ENCODE data around the gene FLII.
"Not testable (repeated sequence)": the region's sequence is repeated elsewhere in the genome, so short reads cannot be mapped to it uniquely, and the experiment has no call there.

DNA sequence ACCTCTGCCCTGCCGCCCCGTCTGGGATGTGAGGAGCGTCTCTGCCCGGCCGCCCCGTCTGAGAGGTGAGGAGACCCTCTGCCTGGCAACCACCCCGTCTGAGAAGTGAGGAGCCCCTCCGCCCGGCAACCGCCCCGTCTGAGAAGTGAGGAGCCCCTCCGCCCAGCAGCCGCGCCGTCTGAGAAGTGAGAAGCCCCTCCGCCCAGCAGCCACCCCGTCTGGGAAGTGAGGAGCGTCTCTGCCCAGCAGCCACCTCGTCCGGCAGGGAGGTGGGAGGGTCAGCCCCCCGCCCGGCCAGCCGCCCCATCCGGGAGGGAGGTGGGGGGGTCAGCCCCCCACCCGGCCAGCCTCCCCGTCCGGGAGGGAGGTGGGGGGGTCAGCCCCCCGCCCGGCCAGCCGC is 39.5 kb upstream of the FLII start:
- TF ChIP-seq NFIC (IDR thresholded peaks at IDR 0.05; ENCODE audit: borderline replicate concordance); EP300 (IDR thresholded peaks at IDR 0.05; ENCODE audit: borderline replicate concordance in 1 of 2, low read depth in 1 of 2, low read length in 1 of 2); JUND (IDR thresholded peaks at IDR 0.05); POLR2AphosphoS5 (IDR thresholded peaks at IDR 0.05; ENCODE audit: low read depth, low read length); YY1 (IDR thresholded peaks at IDR 0.05; ENCODE audit: low read depth); USF2 (IDR thresholded peaks at IDR 0.05; ENCODE audit: borderline replicate concordance, low read depth, low read length): not testable (repeated sequence)
- TF ChIP-seq, protein P1, sequence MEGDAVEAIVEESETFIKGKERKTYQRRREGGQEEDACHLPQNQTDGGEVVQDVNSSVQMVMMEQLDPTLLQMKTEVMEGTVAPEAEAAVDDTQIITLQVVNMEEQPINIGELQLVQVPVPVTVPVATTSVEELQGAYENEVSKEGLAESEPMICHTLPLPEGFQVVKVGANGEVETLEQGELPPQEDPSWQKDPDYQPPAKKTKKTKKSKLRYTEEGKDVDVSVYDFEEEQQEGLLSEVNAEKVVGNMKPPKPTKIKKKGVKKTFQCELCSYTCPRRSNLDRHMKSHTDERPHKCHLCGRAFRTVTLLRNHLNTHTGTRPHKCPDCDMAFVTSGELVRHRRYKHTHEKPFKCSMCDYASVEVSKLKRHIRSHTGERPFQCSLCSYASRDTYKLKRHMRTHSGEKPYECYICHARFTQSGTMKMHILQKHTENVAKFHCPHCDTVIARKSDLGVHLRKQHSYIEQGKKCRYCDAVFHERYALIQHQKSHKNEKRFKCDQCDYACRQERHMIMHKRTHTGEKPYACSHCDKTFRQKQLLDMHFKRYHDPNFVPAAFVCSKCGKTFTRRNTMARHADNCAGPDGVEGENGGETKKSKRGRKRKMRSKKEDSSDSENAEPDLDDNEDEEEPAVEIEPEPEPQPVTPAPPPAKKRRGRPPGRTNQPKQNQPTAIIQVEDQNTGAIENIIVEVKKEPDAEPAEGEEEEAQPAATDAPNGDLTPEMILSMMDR (IDR thresholded peaks at IDR 0.05), result not testable (repeated sequence)
- TF ChIP-seq, protein P2, sequence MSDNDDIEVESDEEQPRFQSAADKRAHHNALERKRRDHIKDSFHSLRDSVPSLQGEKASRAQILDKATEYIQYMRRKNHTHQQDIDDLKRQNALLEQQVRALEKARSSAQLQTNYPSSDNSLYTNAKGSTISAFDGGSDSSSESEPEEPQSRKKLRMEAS (IDR thresholded peaks at IDR 0.05; ENCODE audit: low read depth), result not testable (repeated sequence)
- TF ChIP-seq, protein P3, sequence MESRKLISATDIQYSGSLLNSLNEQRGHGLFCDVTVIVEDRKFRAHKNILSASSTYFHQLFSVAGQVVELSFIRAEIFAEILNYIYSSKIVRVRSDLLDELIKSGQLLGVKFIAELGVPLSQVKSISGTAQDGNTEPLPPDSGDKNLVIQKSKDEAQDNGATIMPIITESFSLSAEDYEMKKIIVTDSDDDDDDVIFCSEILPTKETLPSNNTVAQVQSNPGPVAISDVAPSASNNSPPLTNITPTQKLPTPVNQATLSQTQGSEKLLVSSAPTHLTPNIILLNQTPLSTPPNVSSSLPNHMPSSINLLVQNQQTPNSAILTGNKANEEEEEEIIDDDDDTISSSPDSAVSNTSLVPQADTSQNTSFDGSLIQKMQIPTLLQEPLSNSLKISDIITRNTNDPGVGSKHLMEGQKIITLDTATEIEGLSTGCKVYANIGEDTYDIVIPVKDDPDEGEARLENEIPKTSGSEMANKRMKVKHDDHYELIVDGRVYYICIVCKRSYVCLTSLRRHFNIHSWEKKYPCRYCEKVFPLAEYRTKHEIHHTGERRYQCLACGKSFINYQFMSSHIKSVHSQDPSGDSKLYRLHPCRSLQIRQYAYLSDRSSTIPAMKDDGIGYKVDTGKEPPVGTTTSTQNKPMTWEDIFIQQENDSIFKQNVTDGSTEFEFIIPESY (IDR thresholded peaks at IDR 0.05; ENCODE audit: borderline replicate concordance, low read depth), result not testable (repeated sequence)

Data from SK-N-SH (cell line).